ENCODE measurements around the gene HAUS6. TPM values are rescaled to one million over a fixed set of nuclear protein-coding genes. Genes with fewer than 3 reads are reported as not detected.

Gene HAUS6
- total and polyA plus RNA-seq, 2 of the 4 experiments (the other 2 are of a cell fraction): 5.8 to 13.3 TPM

- no peak overlapping the region for H3K4ac ChIP-seq (ENCODE audit: low read depth, low read length)
- no CpG with 5 or more reads among the region's 2 CpGs for WGBS, 2 experiments (ENCODE audit: extremely low coverage in 2 of 2, insufficient read length in 1 of 2)
- H3K36me3 ChIP-seq (ENCODE audit: control insufficient read depth, insufficient read depth, low read length): peaks cover 22% of the 10 kb centered on the region
- H3K27me3 ChIP-seq (ENCODE audit: control insufficient read depth, insufficient read depth, low read length): no peaks in the 10 kb centered on the region
- H2BK20ac ChIP-seq (ENCODE audit: low read depth, low read length): no peak overlapping the region
- ChIA-PET CTCF (interaction anchor here (0.7 to 0.8 kb wide), 2 partner anchors 27 to 86 kb away, joined by 3 to 6 read pairs; no protein-coding TSS in a partner anchor), POLR2A (ENCODE audit: unreplicated experiment) (interaction anchor here (0.6 kb wide), 1 partner anchor 12 kb away, joined by 34 read pairs; no protein-coding TSS in a partner anchor)
- H2BK120ac ChIP-seq (ENCODE audit: low read depth, low read length): no peak overlapping the region
- TF ChIP-seq CTCF (conservative IDR thresholded peaks at IDR 0.05; ENCODE audit: low read depth, low read length) (peak; percentile 19; the same call in 1 of the 2 replicates), MXI1 (IDR thresholded peaks at IDR 0.05; ENCODE audit: borderline replicate concordance, low read depth, low read length) (no peak), CEBPB (IDR thresholded peaks at IDR 0.05; ENCODE audit: low read depth, low read length) (no peak), SMC3 (IDR thresholded peaks at IDR 0.05; ENCODE audit: low read depth, low read length) (peak; percentile 27; the same call in 1 of the 2 replicates)
- in situ Hi-C loops (cut with MboI; ENCODE audit: low sequenced_read_pairs): no loop called here
- H2AFZ ChIP-seq (replicated peaks; ENCODE audit: low read length, poor library complexity): no peak overlapping the region
- H3K79me1 ChIP-seq (ENCODE audit: low read depth in 1 of 2, low read length in 2 of 2): peaks cover 4 to 8% of the 10 kb centered on the region in 2 experiments; a peak in 2 of 4 replicates
- no peak overlapping the region for H3K14ac ChIP-seq (replicated peaks; ENCODE audit: low read depth, low read length)
- H4K8ac ChIP-seq (ENCODE audit: low read depth in 2 of 2, low read length in 2 of 2): no peak overlapping the region
- H4K20me1 ChIP-seq (ENCODE audit: insufficient read depth, low read length): no peaks in the 10 kb centered on the region
- ATAC-seq (ENCODE audit: low read depth) (no peak), DNase-seq (no peak)
- H3K9ac ChIP-seq (ENCODE audit: low read depth, low read length): no peak overlapping the region
- BruUV-seq (replicated peaks): no TSS peak
- H3K9me1 ChIP-seq (ENCODE audit: insufficient read depth, low read length): no peaks in the 10 kb centered on the region
- no peak overlapping the region for H2AK5ac ChIP-seq (ENCODE audit: low read depth, low read length)
- no peak overlapping the region for H3K4me2 ChIP-seq (ENCODE audit: low read depth, low read length)
- H2BK5ac ChIP-seq (ENCODE audit: low read depth, low read length, poor library complexity, severe bottlenecking): no peak overlapping the region
- no peak overlapping the region for H3K27ac ChIP-seq (ENCODE audit: insufficient read depth, low read length)
- dilution Hi-C loops (cut with HindIII; ENCODE audit: low sequenced_read_pairs, unreplicated experiment): no loop called here
- no peak overlapping the region for H3K18ac ChIP-seq (ENCODE audit: low read depth, low read length)
- H3K4me3 ChIP-seq (ENCODE audit: insufficient read depth, low read depth, low read length): no peak overlapping the region
- no peaks in the 10 kb centered on the region for H3K4me1 ChIP-seq (ENCODE audit: control insufficient read depth, insufficient read depth, low read length)
- no peak overlapping the region for H4K91ac ChIP-seq (ENCODE audit: insufficient read depth, low read depth, low read length)
- no peak overlapping the region for H3K23ac ChIP-seq (ENCODE audit: low read depth, low read length)
- no peak overlapping the region for H2AK9ac ChIP-seq (replicated peaks; ENCODE audit: low read depth, low read length, poor library complexity)
- H2BK15ac ChIP-seq (ENCODE audit: low read depth, low read length): no peak overlapping the region
- no peak overlapping the region for H3K56ac ChIP-seq (ENCODE audit: extremely low read depth, insufficient read depth, low read length)
- intact Hi-C loops (cut with micrococcal nuclease): loop anchor here (5.0 kb wide), 2 partner anchors 87 to 372 kb away; no protein-coding TSS in a partner anchor
- H4K5ac ChIP-seq (ENCODE audit: low read depth, low read length): no peak overlapping the region
- no peaks in the 10 kb centered on the region for H3K9me3 ChIP-seq (ENCODE audit: control insufficient read depth, insufficient read depth, low read length)
These were observed 17.4 kb downstream of the HAUS6 start for GRCh38 chr9:19085295-19085694.

Measured in IMR-90 (cell line).